IMR-90 (cell line): Measurements from ENCODE around the gene SKA3. TPM values are rescaled to one million over a fixed set of nuclear protein-coding genes. Genes with fewer than 3 reads are reported as not detected.
"Not testable (repeated sequence)": the region's sequence is repeated elsewhere in the genome, so short reads cannot be mapped to it uniquely, and the experiment has no call there.

Experiments used
- ATAC-seq: fragments of 200-7000 bp; cut with Tn5 transposase; 2 replicates; pipeline ENCODE4 v1.9.1; 2020; ENCODE audit warnings: low read depth, mild to moderate bottlenecking, moderate library complexity
- BruUV-seq: library from RNA; stranded (reverse); fragments of 400-500 nt; replicated peaks from 2 replicates; lab custom pipeline; 2021; lab: Mats Ljungman, UMichigan
- CTCF ChIA-PET: fragments of 300-600 bp; formaldehyde crosslinking; extraction: SDS; loops from one replicate; lab custom pipeline; 2021; ENCODE audit warnings: antibody characterized with exemption; lab: Yijun Ruan, JAX
- POLR2A ChIA-PET: fragments of 300-600 bp; sonication (Branson Sonifier 250); formaldehyde crosslinking; loops from one replicate; lab custom pipeline; 2022; ENCODE audit warnings: antibody characterized with exemption; ENCODE audit not compliant: unreplicated experiment; lab: Charles Lee
- DNase-seq: peaks from one replicate; pipeline ENCODE4 v3.0.0; 2013
- H2AFZ ChIP-seq: replicated peaks from 2 replicates; pipeline ENCODE3; 2013; ENCODE audit warnings: low read length, mild to moderate bottlenecking; ENCODE audit not compliant: poor library complexity
- H2AK5ac ChIP-seq: 2 replicates; pipeline ENCODE4 v1.6.1; 2013; ENCODE audit warnings: low read depth, low read length, inconsistent platforms
- H2AK9ac ChIP-seq: replicated peaks from 2 replicates; pipeline ENCODE3; 2013; ENCODE audit warnings: mild to moderate bottlenecking, low read depth, low read length, moderate library complexity; ENCODE audit not compliant: poor library complexity
- H2BK120ac ChIP-seq: 2 replicates; pipeline ENCODE4 v1.6.1; 2013; ENCODE audit warnings: low read depth, low read length, inconsistent platforms
- H2BK15ac ChIP-seq: 3 replicates; pipeline ENCODE4 v1.6.1; 2013; ENCODE audit warnings: low read depth, low read length, inconsistent platforms
- H2BK20ac ChIP-seq: 2 replicates; pipeline ENCODE4 v1.6.1; 2013; ENCODE audit warnings: low read depth, mild to moderate bottlenecking, inconsistent platforms, low read length, moderate library complexity
- H2BK5ac ChIP-seq: 2 replicates; pipeline ENCODE4 v1.6.1; 2013; ENCODE audit warnings: mild to moderate bottlenecking, low read depth, low read length, inconsistent platforms; ENCODE audit not compliant: poor library complexity, severe bottlenecking
- H3K14ac ChIP-seq: replicated peaks from 2 replicates; pipeline ENCODE4 v1.6.1; 2013; ENCODE audit warnings: low read depth, low read length, inconsistent platforms
- H3K18ac ChIP-seq: 2 replicates; pipeline ENCODE4 v1.6.1; 2013; ENCODE audit warnings: low read depth, low read length, control low read depth
- H3K23ac ChIP-seq: 2 replicates; pipeline ENCODE4 v1.6.1; 2013; ENCODE audit warnings: low read depth, low read length, inconsistent platforms
- H3K27ac ChIP-seq: 2 replicates; pipeline ENCODE4 v1.5.1; 2013; ENCODE audit warnings: mild to moderate bottlenecking, control low read depth, low read length; ENCODE audit not compliant: insufficient read depth
- H3K27me3 ChIP-seq: 2 replicates; pipeline ENCODE4 v1.6.1; 2013; ENCODE audit warnings: low read length; ENCODE audit not compliant: control insufficient read depth, insufficient read depth
- H3K36me3 ChIP-seq: 2 replicates; pipeline ENCODE4 v1.6.1; 2013; ENCODE audit warnings: low read length, mixed read lengths; ENCODE audit not compliant: control insufficient read depth, insufficient read depth
- H3K4ac ChIP-seq: 2 replicates; pipeline ENCODE4 v1.6.1; 2013; ENCODE audit warnings: low read depth, low read length, inconsistent platforms
- H3K4me1 ChIP-seq: 2 replicates; pipeline ENCODE4 v1.6.1; 2013; ENCODE audit warnings: low read length, mixed read lengths; ENCODE audit not compliant: control insufficient read depth, insufficient read depth
- H3K4me2 ChIP-seq: 2 replicates; pipeline ENCODE4 v1.6.1; 2013; ENCODE audit warnings: low read depth, mild to moderate bottlenecking, control low read depth, low read length, moderate library complexity
- H3K4me3 ChIP-seq: 2 replicates; pipeline ENCODE4 v1.5.1; 2013; ENCODE audit warnings: low read depth, mild to moderate bottlenecking, control low read depth, low read length, moderate library complexity; ENCODE audit not compliant: insufficient read depth
- H3K56ac ChIP-seq: 2 replicates; pipeline ENCODE4 v1.6.1; 2013; ENCODE audit warnings: low read length, inconsistent platforms; ENCODE audit not compliant: insufficient read depth; ENCODE audit errors: extremely low read depth
- H3K79me1 ChIP-seq, 2 experiments: 2 replicates each; pipeline ENCODE4 v1.6.1; 2013; ENCODE audit warnings: low read length in 2 of 2, inconsistent platforms in 1 of 2, low read depth in 1 of 2
- H3K9ac ChIP-seq: 2 replicates; pipeline ENCODE4 v1.6.1; 2013; ENCODE audit warnings: low read depth, low read length, control low read depth
- H3K9me1 ChIP-seq: 2 replicates; pipeline ENCODE4 v1.6.1; 2013; ENCODE audit warnings: low read length, inconsistent platforms; ENCODE audit not compliant: insufficient read depth
- H3K9me3 ChIP-seq: 2 replicates; pipeline ENCODE4 v1.6.1; 2013; ENCODE audit warnings: low read length; ENCODE audit not compliant: control insufficient read depth, insufficient read depth
- H4K20me1 ChIP-seq: 2 replicates; pipeline ENCODE4 v1.6.1; 2013; ENCODE audit warnings: low read length, inconsistent platforms; ENCODE audit not compliant: insufficient read depth
- H4K5ac ChIP-seq: 2 replicates; pipeline ENCODE4 v1.6.1; 2013; ENCODE audit warnings: mild to moderate bottlenecking, low read depth, low read length, control low read depth
- H4K8ac ChIP-seq, 2 experiments: 2 replicates each; pipeline ENCODE4 v1.6.1; 2013; ENCODE audit warnings: low read depth in 2 of 2, low read length in 2 of 2, control low read depth in 1 of 2, inconsistent platforms in 1 of 2
- H4K91ac ChIP-seq: 2 replicates; pipeline ENCODE4 v1.6.1; 2013; ENCODE audit warnings: low read depth, low read length, inconsistent platforms; ENCODE audit not compliant: insufficient read depth
- BHLHE40 ChIP-seq: fragments of 150-350 bp; IDR thresholded peaks from 2 replicates; pipeline ENCODE4 v1.6.1; 2016; ENCODE audit warnings: mild to moderate bottlenecking, low read depth, low read length
- CEBPB ChIP-seq: IDR thresholded peaks from 2 replicates; pipeline ENCODE4 v1.6.1; 2012; ENCODE audit warnings: low read depth, low read length, improper control_type of control experiment
- CHD1 ChIP-seq: IDR thresholded peaks from 2 replicates; pipeline ENCODE4 v1.6.1; 2012; ENCODE audit warnings: low read depth, low read length, improper control_type of control experiment
- FOS ChIP-seq: fragments of 150-350 bp; IDR thresholded peaks from 2 replicates; pipeline ENCODE4 v1.6.1; 2016; ENCODE audit warnings: low read depth, low read length
- MAZ ChIP-seq: IDR thresholded peaks from 2 replicates; pipeline ENCODE4 v1.6.1; 2012; ENCODE audit warnings: low read depth, mild to moderate bottlenecking, low read length, improper control_type of control experiment, moderate library complexity, borderline replicate concordance
- WGBS, 2 experiments: methylation state at CpG; one replicate each; pipeline versions ENCODE4 v1.1.5 to v1.1.7; 2013; ENCODE audit warnings: missing lambda C conversion rate in 2 of 2; ENCODE audit not compliant: insufficient read length in 1 of 2; ENCODE audit errors: extremely low coverage in 2 of 2; 5-methylcytosine and 5-hydroxymethylcytosine counted together
- dilution Hi-C: fragments of 300-500 bp; cut with HindIII; formaldehyde crosslinking; loops from one replicate; pipeline ENCODE4 v1.14.3; 2018; ENCODE audit warnings: low sequenced_read_pairs; ENCODE audit not compliant: unreplicated experiment
- in situ Hi-C: fragments of 300-500 bp; cut with MboI; formaldehyde crosslinking; loops from 3 replicates; pipeline ENCODE4 v1.14.3; 2019; ENCODE audit warnings: low sequenced_read_pairs, inconsistent platforms, mixed read lengths
- intact Hi-C: fragments of 100-400 bp; cut with micrococcal nuclease; formaldehyde crosslinking; loops from 2 replicates; pipeline ENCODE4 v1.10.0; 2022
- polyA plus RNA-seq, 3 experiments: library from polyadenylated mRNA; depleted of rRNA; stranded (reverse); fragments of >200 nt; gene quantifications; 2 replicates each; pipeline ENCODE4 v1.2.3, GENCODE V29; 2012; ENCODE audit warnings: low replicate concordance in 1 of 3
- total RNA-seq: library from RNA; depleted of rRNA; stranded (reverse); fragments of >200 nt; gene quantifications from 2 replicates; pipeline ENCODE4 v1.2.3, GENCODE V29; 2012

The SKA3 gene
- total and polyA plus RNA-seq, 2 of the 4 experiments (the other 2 are of a cell fraction), result 11.7 to 15.6 TPM

GRCh38 chr13:21137696-21138095 lies 38.7 kb downstream of the SKA3 start:
- no peaks in the 10 kb centered on the region for H3K27me3 ChIP-seq
- TF ChIP-seq FOS (0 out of 2 replicates have a peak, but pooled peaks have one; percentile 3), CEBPB (peak; percentile 87), CHD1 (no peak), MAZ (no peak), BHLHE40 (no peak)
- H2AK5ac ChIP-seq, result no peak overlapping the region
- H2BK5ac ChIP-seq, result no peak overlapping the region
- H2BK120ac ChIP-seq, result 0 out of 2 replicates have a peak overlapping the region, but pooled peaks have one; percentile 30
- H3K4ac ChIP-seq, result no peak overlapping the region
- H2BK20ac ChIP-seq, result no peak overlapping the region
- no peak overlapping the region; the same call in 2 of the 3 replicates for H2BK15ac ChIP-seq
- H3K9me3 ChIP-seq, result no peaks in the 10 kb centered on the region
- dilution Hi-C loops, result no loop called here
- ATAC-seq, result no peak
- DNase-seq, result peak; percentile 49
- in situ Hi-C loops, result no loop called here
- peak overlapping the region; percentile 73 for H2AFZ ChIP-seq
- no peak overlapping the region for H3K9ac ChIP-seq
- H3K36me3 ChIP-seq, result peaks cover 4% of the 10 kb centered on the region
- intact Hi-C loops, result no loop called here
- no peak overlapping the region for H3K27ac ChIP-seq
- H4K91ac ChIP-seq, result no peak overlapping the region; the same call in 1 of the 2 replicates
- H2AK9ac ChIP-seq, result no peak overlapping the region
- H3K4me3 ChIP-seq, result no peak overlapping the region
- no peak overlapping the region for H3K14ac ChIP-seq
- ChIA-PET POLR2A (interaction anchor here (0.6 kb wide), 1 partner anchor 118 kb away, joined by 3 read pairs; no protein-coding TSS in a partner anchor), CTCF (interaction anchor here (0.6 kb wide), 1 partner anchor 42 kb away, joined by 7 read pairs; no protein-coding TSS in a partner anchor)
- H3K56ac ChIP-seq, result no peak overlapping the region
- H3K4me2 ChIP-seq, result no peak overlapping the region
- no peak overlapping the region for H4K5ac ChIP-seq
- H3K9me1 ChIP-seq, result no peaks in the 10 kb centered on the region
- H3K18ac ChIP-seq, result no peak overlapping the region
- peak overlapping the region in 1 of 2 experiments; percentile 56; a peak in 1 of 4 replicates for H4K8ac ChIP-seq
- H3K23ac ChIP-seq, result no peak overlapping the region
- H3K79me1 ChIP-seq, result peaks cover 3 to 21% of the 10 kb centered on the region in 2 experiments; a peak in 3 of 4 replicates
- H4K20me1 ChIP-seq, result peaks cover 4% of the 10 kb centered on the region; the same call in 1 of the 2 replicates
- H3K4me1 ChIP-seq, result 0 out of 2 replicates have a peak, but pooled peaks cover 3% of the 10 kb centered on the region
- no CpG with 5 or more reads among the region's 5 CpGs for WGBS, 2 experiments
- BruUV-seq, result no TSS peak

- H3K4ac ChIP-seq, H4K8ac ChIP-seq, POLR2A ChIA-PET, H3K4me2 ChIP-seq, H3K9me1 ChIP-seq, CTCF ChIA-PET, H4K5ac ChIP-seq, H2BK5ac ChIP-seq, H3K9ac ChIP-seq, H3K27me3 ChIP-seq, ATAC-seq, DNase-seq, H2AK9ac ChIP-seq, H2AK5ac ChIP-seq, H2BK120ac ChIP-seq, H3K4me3 ChIP-seq, H3K27ac ChIP-seq, H2BK15ac ChIP-seq, H3K14ac ChIP-seq, H3K56ac ChIP-seq, H3K9me3 ChIP-seq, H4K20me1 ChIP-seq, in situ Hi-C loops, H3K23ac ChIP-seq, BruUV-seq, intact Hi-C loops, H3K18ac ChIP-seq, dilution Hi-C loops, H3K4me1 ChIP-seq, H4K91ac ChIP-seq, H2AFZ ChIP-seq, H2BK20ac ChIP-seq, H3K36me3 ChIP-seq: not testable (repeated sequence)
- peaks cover 0 to 13% of the 10 kb centered on the region in 2 experiments; a peak in 2 of 4 replicates for H3K79me1 ChIP-seq
- no CpG with 5 or more reads among the region's 6 CpGs for WGBS, 2 experiments
Measured at GRCh38 chr13:21135833-21136232, 40.5 kb downstream of the SKA3 start.
